Thymus (tissue), 11 donors: ENCODE results near the gene SPOCK1. TPM values are rescaled to one million over a fixed set of nuclear protein-coding genes. Genes with fewer than 3 reads are reported as not detected.

ENCODE experiments used
- DNase-seq, 9 donors: peaks; one replicate each; pipeline ENCODE4 v3.0.0-alpha.2; 2013; ENCODE audit warnings: low spot score in 9 of 9, low read depth in 6 of 9, missing footprints in 1 of 9
- H3K27ac ChIP-seq, 2 donors: one replicate each; pipeline ENCODE4 v1.5.1; 2013; ENCODE audit warnings: control low read depth in 1 of 2, low read depth in 1 of 2, low read length in 1 of 2, mild to moderate bottlenecking in 1 of 2, moderate library complexity in 1 of 2
- H3K27me3 ChIP-seq, 2 donors: one replicate each; pipeline ENCODE4 v1.5.1; 2013; ENCODE audit warnings: low read length in 1 of 2; ENCODE audit not compliant: control insufficient read depth in 2 of 2, insufficient read depth in 1 of 2
- H3K36me3 ChIP-seq, 2 donors: one replicate each; pipeline ENCODE4 v1.5.1; 2013; ENCODE audit warnings: low read length in 1 of 2, mild to moderate bottlenecking in 1 of 2, moderate library complexity in 1 of 2; ENCODE audit not compliant: control insufficient read depth in 2 of 2, insufficient read depth in 2 of 2
- H3K4me1 ChIP-seq, 2 donors: one replicate each; pipeline ENCODE4 v1.5.1; 2013; ENCODE audit warnings: low read length in 2 of 2; ENCODE audit not compliant: control insufficient read depth in 2 of 2, insufficient read depth in 2 of 2
- H3K4me3 ChIP-seq, 2 donors: one replicate each; pipeline ENCODE4 v1.5.1; 2013; ENCODE audit warnings: low read length in 2 of 2, control low read depth in 1 of 2, mild to moderate bottlenecking in 1 of 2
- H3K9me3 ChIP-seq, 2 donors: one replicate each; pipeline ENCODE4 v1.5.1; 2013; ENCODE audit warnings: low read length in 1 of 2, mild to moderate bottlenecking in 1 of 2; ENCODE audit not compliant: control insufficient read depth in 2 of 2, insufficient read depth in 1 of 2
- WGBS: extraction: QIAGEN DNeasy Blood & Tissue Kit; methylation state at CpG from one replicate; pipeline ENCODE4 v1.1.7; 2013; 5-methylcytosine and 5-hydroxymethylcytosine counted together
- polyA plus RNA-seq: library from polyadenylated mRNA; stranded (reverse); fragments of 200-250 nt; gene quantifications from one replicate; pipeline ENCODE4 v1.2.3, GENCODE V29; 2013
- total RNA-seq: library from RNA; stranded (reverse); fragments of 120-200 nt; gene quantifications from one replicate; pipeline ENCODE4 v1.2.4, GENCODE V29; 2013
- donor health status: healthy.

The SPOCK1 gene
- total and polyA plus RNA-seq, 2 donors = 3.7 to 8.6 TPM

DNA sequence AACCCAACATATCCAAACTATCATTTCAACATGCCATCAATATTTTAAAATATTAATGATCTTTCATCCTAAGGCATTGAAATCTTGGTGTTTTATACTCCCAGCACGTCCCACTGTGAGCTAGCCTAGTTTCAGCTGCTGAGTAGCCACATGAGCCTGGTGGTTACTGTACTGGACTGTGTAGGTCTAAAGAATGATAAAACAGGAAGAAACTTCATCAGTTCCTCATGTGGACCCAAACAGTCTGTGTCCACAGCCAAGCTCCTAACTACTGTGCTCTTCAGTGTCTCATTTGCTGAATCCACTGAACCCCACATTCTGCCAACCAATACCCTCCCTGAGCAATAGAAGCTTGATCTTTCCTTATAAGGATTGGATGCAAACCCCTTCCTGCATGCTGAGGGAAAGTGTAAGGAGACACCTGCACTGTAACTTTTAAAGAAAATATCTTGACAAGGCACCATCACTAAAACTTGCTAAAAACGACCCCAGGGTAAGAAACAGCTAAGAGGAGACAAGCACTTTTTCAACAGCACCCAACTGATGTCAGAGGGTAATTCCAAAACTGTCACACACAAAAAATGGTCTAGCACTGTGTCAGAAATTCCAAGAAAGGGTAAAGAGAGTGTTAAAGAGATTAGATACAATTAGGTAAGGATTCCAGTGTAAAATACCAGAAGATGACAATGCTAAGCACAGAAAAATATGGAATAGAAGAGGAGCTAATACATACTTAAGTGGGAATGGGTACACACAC is 126.9 kb downstream of the SPOCK1 start:
- 75% methylated on average over 2 of the region's 2 CpGs for WGBS
- Histone ChIP-seq H3K9me3 (no peaks in the 10 kb centered on the region), H3K27ac (no peak overlapping the region), H3K27me3 (no peaks in the 10 kb centered on the region), H3K4me1 (no peaks in the 10 kb centered on the region), H3K4me3 (no peak overlapping the region), H3K36me3 (no peaks in the 10 kb centered on the region)
- no peak for DNase-seq

DNA sequence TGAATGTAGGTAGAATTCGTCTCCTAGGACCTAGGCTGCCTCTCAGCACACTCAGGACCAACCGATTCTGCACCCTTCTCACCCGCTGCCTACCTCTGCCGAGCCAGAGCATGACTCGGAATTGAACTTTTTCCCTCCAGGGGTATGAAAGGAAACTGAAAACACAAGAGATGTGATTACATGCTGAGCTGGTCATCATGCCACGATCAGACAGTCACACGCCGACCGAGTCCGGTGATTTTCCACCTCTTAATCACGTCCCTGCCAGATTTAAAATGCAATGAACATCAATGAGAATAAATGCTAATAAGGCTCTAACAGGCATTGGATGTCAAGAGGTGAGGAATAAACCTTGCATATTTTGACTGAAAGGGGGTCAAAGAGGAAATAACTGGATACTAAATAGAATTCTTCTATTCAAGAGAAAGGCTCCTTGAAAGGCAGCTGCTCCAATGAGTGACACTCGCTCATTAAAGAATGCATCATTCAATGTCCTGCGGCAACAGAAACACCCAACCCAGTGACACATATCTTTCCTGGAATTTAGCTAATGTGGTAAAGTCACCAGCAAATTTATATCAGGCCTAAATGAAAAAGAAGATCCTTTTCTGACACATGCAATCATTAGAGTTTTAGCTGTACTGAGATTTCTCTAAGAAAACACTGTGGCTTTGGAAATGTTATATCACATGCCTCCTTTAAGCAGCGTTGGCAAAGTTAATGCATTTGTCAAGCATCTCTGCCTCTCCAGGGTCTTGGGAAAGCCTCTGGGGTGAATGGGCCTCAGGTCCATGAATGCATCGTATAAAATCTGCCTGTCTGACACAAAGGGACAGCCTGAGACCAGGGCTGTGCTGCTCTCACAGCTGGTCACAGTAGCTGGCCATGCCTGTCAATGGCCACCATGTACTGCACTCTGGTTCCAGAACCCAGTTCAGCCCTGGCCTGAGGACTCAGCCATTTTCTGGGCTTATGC is 128.7 kb downstream of the SPOCK1 start:
- H3K27me3 ChIP-seq = no peaks in the 10 kb centered on the region
- WGBS = 94% methylated on average over 15 of the region's 15 CpGs
- H3K4me3 ChIP-seq = no peak overlapping the region
- DNase-seq = no peak
- no peaks in the 10 kb centered on the region for H3K36me3 ChIP-seq
- no peaks in the 10 kb centered on the region for H3K9me3 ChIP-seq
- H3K27ac ChIP-seq = no peak overlapping the region
- H3K4me1 ChIP-seq = no peaks in the 10 kb centered on the region

DNA sequence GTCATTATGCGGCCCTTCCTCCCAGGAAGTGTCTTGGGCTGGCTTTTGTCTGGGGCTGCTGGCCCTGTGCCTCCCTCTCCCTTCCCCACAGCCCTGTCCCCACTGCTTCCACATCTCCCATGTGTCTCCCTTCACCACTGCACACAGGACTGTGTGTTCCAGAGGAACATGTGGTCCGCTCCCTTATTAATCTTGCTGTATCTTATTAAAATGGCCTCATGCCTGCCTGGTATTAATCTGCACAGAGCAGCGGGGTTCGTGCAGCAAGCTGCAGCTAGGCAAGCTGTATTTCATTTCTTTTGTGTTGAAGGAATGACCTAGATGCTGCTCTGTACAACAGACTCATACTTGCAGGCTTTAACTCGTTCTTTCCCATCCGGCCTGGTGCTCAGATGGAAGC is 130.5 kb downstream of the SPOCK1 start:
- Histone ChIP-seq H3K4me3 (no peak overlapping the region), H3K9me3 (no peaks in the 10 kb centered on the region), H3K36me3 (no peaks in the 10 kb centered on the region), H3K4me1 (no peaks in the 10 kb centered on the region), H3K27ac (no peak overlapping the region), H3K27me3 (no peaks in the 10 kb centered on the region)
- no peak for DNase-seq
- 94% methylated on average over 6 of the region's 6 CpGs for WGBS

DNA sequence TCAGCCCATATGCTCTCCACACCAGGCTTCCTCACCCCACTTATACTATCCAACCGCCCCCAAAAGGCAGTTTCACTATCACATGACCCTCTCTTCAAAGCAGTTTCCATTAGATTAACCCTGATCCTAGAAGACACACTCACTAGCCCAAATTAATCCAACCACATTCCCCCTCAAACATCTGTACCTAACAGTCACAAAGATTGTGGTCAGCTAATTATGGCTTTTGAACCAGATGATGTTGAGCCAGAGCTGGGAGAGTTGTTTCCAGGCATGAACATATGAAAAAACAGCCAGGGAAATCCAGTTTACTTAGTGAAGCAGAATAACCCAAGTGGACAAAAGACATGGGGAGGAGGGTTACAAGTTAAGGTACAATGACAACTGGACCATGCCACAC is 131.2 kb downstream of the SPOCK1 start:
- 90% methylated on average over 1 of the region's 1 CpG for WGBS
- no peak overlapping the region for H3K4me3 ChIP-seq

GRCh38 chr5:137366526-137366925 is 132.6 kb downstream of the SPOCK1 start:
- H3K27ac ChIP-seq = no peak overlapping the region
- no peaks in the 10 kb centered on the region for H3K4me1 ChIP-seq
- WGBS = 82% methylated on average over 3 of the region's 3 CpGs
- DNase-seq = no peak
- no peak overlapping the region for H3K4me3 ChIP-seq
- no peaks in the 10 kb centered on the region for H3K27me3 ChIP-seq
- H3K9me3 ChIP-seq = no peaks in the 10 kb centered on the region
- H3K36me3 ChIP-seq = no peaks in the 10 kb centered on the region

More for the DNA sequence above, 131.2 kb downstream of the SPOCK1 start:
- no peaks in the 10 kb centered on the region for H3K4me1 ChIP-seq
- H3K27me3 ChIP-seq = no peaks in the 10 kb centered on the region
- DNase-seq = no peak
- H3K27ac ChIP-seq = no peak overlapping the region
- H3K9me3 ChIP-seq = no peaks in the 10 kb centered on the region
- H3K36me3 ChIP-seq = no peaks in the 10 kb centered on the region

- H3K27ac ChIP-seq = no peak overlapping the region
- 91% methylated on average over 3 of the region's 3 CpGs for WGBS
- H3K4me1 ChIP-seq = no peaks in the 10 kb centered on the region
- no peaks in the 10 kb centered on the region for H3K9me3 ChIP-seq
- H3K4me3 ChIP-seq = no peak overlapping the region
- DNase-seq = no peak
- H3K27me3 ChIP-seq = no peaks in the 10 kb centered on the region
- H3K36me3 ChIP-seq = no peaks in the 10 kb centered on the region
These were observed 133.8 kb downstream of the SPOCK1 start for GRCh38 chr5:137365126-137365865.

- WGBS = 82% methylated on average over 2 of the region's 2 CpGs
- H3K4me1 ChIP-seq = no peaks in the 10 kb centered on the region
- no peaks in the 10 kb centered on the region for H3K27me3 ChIP-seq
- H3K27ac ChIP-seq = no peak overlapping the region
- no peak for DNase-seq
- H3K4me3 ChIP-seq = no peak overlapping the region
- H3K36me3 ChIP-seq = no peaks in the 10 kb centered on the region
- no peaks in the 10 kb centered on the region for H3K9me3 ChIP-seq
These were observed 137.8 kb downstream of the SPOCK1 start for GRCh38 chr5:137361280-137361679.

- Histone ChIP-seq H3K27ac (no peak overlapping the region), H3K9me3 (no peaks in the 10 kb centered on the region)
- no peak for DNase-seq
These were observed 138.5 kb downstream of the SPOCK1 start for GRCh38 chr5:137360607-137361006.

GRCh38 chr5:137359941-137360340 is 139.2 kb downstream of the SPOCK1 start:
- Histone ChIP-seq H3K9me3 (no peaks in the 10 kb centered on the region), H3K4me3 (no peak overlapping the region), H3K4me1 (no peaks in the 10 kb centered on the region), H3K36me3 (no peaks in the 10 kb centered on the region), H3K27ac (no peak overlapping the region), H3K27me3 (no peaks in the 10 kb centered on the region)
- no peak for DNase-seq

More at GRCh38 chr5:137360607-137361006, 138.5 kb downstream of the SPOCK1 start:
- Histone ChIP-seq H3K36me3 (no peaks in the 10 kb centered on the region), H3K4me1 (no peaks in the 10 kb centered on the region), H3K27me3 (no peaks in the 10 kb centered on the region), H3K4me3 (no peak overlapping the region)
